ENCODE results near the gene CDC37L1.
A peak's percentile ranks its signal among the peaks of the same experiment; 100 is the strongest.
"Not testable (repeated sequence)": the region's sequence is repeated elsewhere in the genome, so short reads cannot be mapped to it uniquely, and the experiment has no call there.

Gene CDC37L1

GRCh38 chr9:4743131-4743875 lies 63.9 kb downstream of the CDC37L1 start:
- no peak overlapping the region for H3K4me3 ChIP-seq (replicated peaks; ENCODE audit: low read depth, low read length)
- no peak for DNase-seq (ENCODE audit: low read depth)
- TF ChIP-seq CTCF (IDR thresholded peaks at IDR 0.05; ENCODE audit: low read length, missing control alignments) = no peak

GRCh38 chr9:4746278-4747030 lies 67.1 kb downstream of the CDC37L1 start:
- H3K4me3 ChIP-seq (replicated peaks; ENCODE audit: low read depth, low read length) = no peak overlapping the region
- no peak for DNase-seq (ENCODE audit: low read depth)
- no peak for TF ChIP-seq CTCF (IDR thresholded peaks at IDR 0.05; ENCODE audit: low read length, missing control alignments)

GRCh38 chr9:4748612-4749011 lies 69.2 kb downstream of the CDC37L1 start:
- no peak for DNase-seq (ENCODE audit: low read depth)
- TF ChIP-seq CTCF (IDR thresholded peaks at IDR 0.05; ENCODE audit: low read length, missing control alignments) = no peak
- H3K4me3 ChIP-seq (replicated peaks; ENCODE audit: low read depth, low read length) = no peak overlapping the region

- DNase-seq (ENCODE audit: low read depth) = peak; percentile 69
- TF ChIP-seq CTCF (IDR thresholded peaks at IDR 0.05; ENCODE audit: low read length, missing control alignments) = peak; percentile 69
- H3K4me3 ChIP-seq (replicated peaks; ENCODE audit: low read depth, low read length) = no peak overlapping the region
Measured at GRCh38 chr9:4750023-4750673, 70.8 kb downstream of the CDC37L1 start.

GRCh38 chr9:4754530-4754929 lies 75.2 kb downstream of the CDC37L1 start:
- not testable (repeated sequence) for DNase-seq (ENCODE audit: low read depth); H3K4me3 ChIP-seq (replicated peaks; ENCODE audit: low read depth, low read length)

GRCh38 chr9:4755026-4755609 lies 75.7 kb downstream of the CDC37L1 start:
- DNase-seq (ENCODE audit: low read depth) = no peak
- TF ChIP-seq CTCF (IDR thresholded peaks at IDR 0.05; ENCODE audit: low read length, missing control alignments) = no peak
- no peak overlapping the region for H3K4me3 ChIP-seq (replicated peaks; ENCODE audit: low read depth, low read length)

GRCh38 chr9:4756420-4756819 lies 77.1 kb downstream of the CDC37L1 start:
- no peak for TF ChIP-seq CTCF (IDR thresholded peaks at IDR 0.05; ENCODE audit: low read length, missing control alignments)
- no peak overlapping the region for H3K4me3 ChIP-seq (replicated peaks; ENCODE audit: low read depth, low read length)
- no peak for DNase-seq (ENCODE audit: low read depth)

Measured in fibroblast of pulmonary artery (primary cell).